ENCODE results near the gene KLF7.

GRCh38 chr2:207032490-207032889 is 133.3 kb downstream of the KLF7 start:
- no peak for TF ChIP-seq HNRNPUL1 (IDR thresholded peaks at IDR 0.05; ENCODE audit: low read length)
- TF ChIP-seq NR2C2 (CRISPR knock-in tag; IDR thresholded peaks at IDR 0.05) = no peak
- no peak for TF ChIP-seq NR2C2 (tag; IDR thresholded peaks at IDR 0.05)
- TF ChIP-seq SMAD2 (IDR thresholded peaks at IDR 0.05; ENCODE audit: low read depth, low read length) = no peak
- no peak for TF ChIP-seq ZSCAN29 (IDR thresholded peaks at IDR 0.05)
- TF ChIP-seq ZKSCAN8 (CRISPR knock-in tag; IDR thresholded peaks at IDR 0.05) = no peak
- TF ChIP-seq, protein P1, sequence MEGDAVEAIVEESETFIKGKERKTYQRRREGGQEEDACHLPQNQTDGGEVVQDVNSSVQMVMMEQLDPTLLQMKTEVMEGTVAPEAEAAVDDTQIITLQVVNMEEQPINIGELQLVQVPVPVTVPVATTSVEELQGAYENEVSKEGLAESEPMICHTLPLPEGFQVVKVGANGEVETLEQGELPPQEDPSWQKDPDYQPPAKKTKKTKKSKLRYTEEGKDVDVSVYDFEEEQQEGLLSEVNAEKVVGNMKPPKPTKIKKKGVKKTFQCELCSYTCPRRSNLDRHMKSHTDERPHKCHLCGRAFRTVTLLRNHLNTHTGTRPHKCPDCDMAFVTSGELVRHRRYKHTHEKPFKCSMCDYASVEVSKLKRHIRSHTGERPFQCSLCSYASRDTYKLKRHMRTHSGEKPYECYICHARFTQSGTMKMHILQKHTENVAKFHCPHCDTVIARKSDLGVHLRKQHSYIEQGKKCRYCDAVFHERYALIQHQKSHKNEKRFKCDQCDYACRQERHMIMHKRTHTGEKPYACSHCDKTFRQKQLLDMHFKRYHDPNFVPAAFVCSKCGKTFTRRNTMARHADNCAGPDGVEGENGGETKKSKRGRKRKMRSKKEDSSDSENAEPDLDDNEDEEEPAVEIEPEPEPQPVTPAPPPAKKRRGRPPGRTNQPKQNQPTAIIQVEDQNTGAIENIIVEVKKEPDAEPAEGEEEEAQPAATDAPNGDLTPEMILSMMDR (IDR thresholded peaks at IDR 0.05 in 2 of 3, conservative IDR thresholded peaks at IDR 0.05 in 1 of 3; ENCODE audit: insufficient read depth in 2 of 3, low read depth in 1 of 3, low read length in 3 of 3) = no peak
- TF ChIP-seq ELF1 (tag; IDR thresholded peaks at IDR 0.05) = no peak
- no peak for TF ChIP-seq EZH2 (IDR thresholded peaks at IDR 0.05; ENCODE audit: borderline replicate concordance, low read depth, low read length)
- TF ChIP-seq TAF1 (IDR thresholded peaks at IDR 0.05; ENCODE audit: control insufficient read depth, extremely low read depth, insufficient read depth, low read length, severe bottlenecking) = no peak
- TF ChIP-seq COPS2 (conservative IDR thresholded peaks at IDR 0.05) = no peak
